Osteoblast (primary cell): ENCODE results near the gene CNOT9. TPM values are rescaled to one million over a fixed set of nuclear protein-coding genes. Genes with fewer than 3 reads are reported as not detected.
A peak's percentile ranks its signal among the peaks of the same experiment; 100 is the strongest.

ENCODE experiments used
- DNase-seq: peaks from one replicate; pipeline ENCODE4 v3.0.0; 2011; ENCODE audit warnings: low spot score, mixed read lengths; ENCODE audit not compliant: insufficient read length; ENCODE audit errors: missing footprints
- H2AFZ ChIP-seq: 2 replicates; pipeline ENCODE4 v1.6.0; 2011; ENCODE audit warnings: mild to moderate bottlenecking, low read length
- H3K27ac ChIP-seq: 2 replicates; pipeline ENCODE4 v1.5.1; 2011; ENCODE audit warnings: mild to moderate bottlenecking, low read depth, low read length, moderate library complexity
- H3K27me3 ChIP-seq: 2 replicates; pipeline ENCODE4 v1.6.0; 2012; ENCODE audit warnings: mild to moderate bottlenecking, control low read depth, inconsistent platforms, low read length, moderate library complexity; ENCODE audit not compliant: insufficient read depth
- H3K36me3 ChIP-seq: 2 replicates; pipeline ENCODE4 v1.5.1; 2011; ENCODE audit warnings: mild to moderate bottlenecking, low read length, control low read depth, moderate library complexity; ENCODE audit not compliant: insufficient read depth
- H3K4me1 ChIP-seq: 2 replicates; pipeline ENCODE4 v1.5.1; 2011; ENCODE audit warnings: mild to moderate bottlenecking, low read length, control low read depth, moderate library complexity; ENCODE audit not compliant: insufficient read depth
- H3K4me2 ChIP-seq: 2 replicates; pipeline ENCODE4 v1.6.0; 2011; ENCODE audit warnings: mild to moderate bottlenecking, low read length; ENCODE audit not compliant: insufficient read depth
- H3K4me3 ChIP-seq: fragments of 200-600 bp; sonication (generic); 3 replicates; pipeline ENCODE4 v1.5.1; 2012; ENCODE audit warnings: mild to moderate bottlenecking, low read length, inconsistent platforms; ENCODE audit not compliant: insufficient read depth
- H3K79me2 ChIP-seq: 2 replicates; pipeline ENCODE4 v1.6.0; 2012; ENCODE audit warnings: mild to moderate bottlenecking, low read length, control low read depth, inconsistent platforms; ENCODE audit not compliant: insufficient read depth
- H3K9me3 ChIP-seq: 2 replicates; pipeline ENCODE4 v1.5.1; 2011; ENCODE audit warnings: low read depth, low read length, control low read depth
- H4K20me1 ChIP-seq: 2 replicates; pipeline ENCODE4 v1.6.0; 2012; ENCODE audit warnings: mild to moderate bottlenecking, low read length, control low read depth; ENCODE audit not compliant: insufficient read depth
- small RNA-seq: library from RNA; depleted of rRNA; stranded (forward); fragments of <200 nt; gene quantifications from one replicate; pipeline ENCODE3, GENCODE V24; 2012
- total RNA-seq: library from RNA; depleted of rRNA; stranded (reverse); fragments of >200 nt; gene quantifications from 2 replicates; pipeline ENCODE4 v1.2.3, GENCODE V29; 2012
- TF ChIP-seq, protein P1 (sequence below): IDR thresholded peaks from 2 replicates; pipeline ENCODE4 v1.5.1; 2011; ENCODE audit warnings: mild to moderate bottlenecking, low read depth, low read length, moderate library complexity; ENCODE audit errors: extremely low read depth

Gene CNOT9
- total RNA-seq, 1 donor: 50.3 TPM

DNA sequence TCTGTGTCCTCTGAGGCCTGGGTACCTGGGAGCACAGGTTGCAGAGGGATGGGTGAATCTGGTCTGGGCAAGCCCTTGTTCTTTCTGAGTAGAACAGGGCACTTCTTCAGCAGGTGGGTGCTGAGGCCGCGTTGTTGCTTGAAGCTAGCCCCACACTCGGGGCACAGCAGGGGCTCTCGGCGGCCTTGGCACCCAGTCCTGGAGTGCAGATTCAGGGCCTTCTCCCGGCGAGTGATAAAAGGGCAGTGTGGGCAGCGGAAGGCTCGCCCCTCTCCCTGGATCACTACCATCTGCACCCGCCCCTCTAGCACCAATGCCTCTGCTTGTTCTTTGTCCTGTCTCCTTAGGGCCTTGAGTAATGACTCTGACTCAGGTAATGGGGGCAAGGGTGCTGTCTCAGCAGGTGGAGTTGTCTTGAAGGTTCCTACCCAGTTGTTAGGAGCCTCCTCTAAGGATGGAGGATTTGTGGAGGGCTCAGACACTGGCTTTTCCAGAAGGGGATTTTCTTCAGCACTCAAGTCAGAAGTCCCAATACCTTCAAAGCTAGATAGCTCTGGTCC, 75.2 kb downstream of the CNOT9 start:
- no peak overlapping the region for H2AFZ ChIP-seq
- no peaks in the 10 kb centered on the region for H3K9me3 ChIP-seq
- H3K27ac ChIP-seq: peak overlapping the region; percentile 87
- peaks cover 79% of the 10 kb centered on the region for H3K36me3 ChIP-seq
- H3K4me2 ChIP-seq: no peak overlapping the region
- no peak for DNase-seq
- no peak overlapping the region for H3K4me3 ChIP-seq
- TF ChIP-seq, protein P1, sequence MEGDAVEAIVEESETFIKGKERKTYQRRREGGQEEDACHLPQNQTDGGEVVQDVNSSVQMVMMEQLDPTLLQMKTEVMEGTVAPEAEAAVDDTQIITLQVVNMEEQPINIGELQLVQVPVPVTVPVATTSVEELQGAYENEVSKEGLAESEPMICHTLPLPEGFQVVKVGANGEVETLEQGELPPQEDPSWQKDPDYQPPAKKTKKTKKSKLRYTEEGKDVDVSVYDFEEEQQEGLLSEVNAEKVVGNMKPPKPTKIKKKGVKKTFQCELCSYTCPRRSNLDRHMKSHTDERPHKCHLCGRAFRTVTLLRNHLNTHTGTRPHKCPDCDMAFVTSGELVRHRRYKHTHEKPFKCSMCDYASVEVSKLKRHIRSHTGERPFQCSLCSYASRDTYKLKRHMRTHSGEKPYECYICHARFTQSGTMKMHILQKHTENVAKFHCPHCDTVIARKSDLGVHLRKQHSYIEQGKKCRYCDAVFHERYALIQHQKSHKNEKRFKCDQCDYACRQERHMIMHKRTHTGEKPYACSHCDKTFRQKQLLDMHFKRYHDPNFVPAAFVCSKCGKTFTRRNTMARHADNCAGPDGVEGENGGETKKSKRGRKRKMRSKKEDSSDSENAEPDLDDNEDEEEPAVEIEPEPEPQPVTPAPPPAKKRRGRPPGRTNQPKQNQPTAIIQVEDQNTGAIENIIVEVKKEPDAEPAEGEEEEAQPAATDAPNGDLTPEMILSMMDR: no peak
- no peaks in the 10 kb centered on the region for H3K27me3 ChIP-seq
- H3K4me1 ChIP-seq: peaks cover 10% of the 10 kb centered on the region
- H4K20me1 ChIP-seq: peaks cover 4% of the 10 kb centered on the region
- peaks cover 4% of the 10 kb centered on the region for H3K79me2 ChIP-seq

DNA sequence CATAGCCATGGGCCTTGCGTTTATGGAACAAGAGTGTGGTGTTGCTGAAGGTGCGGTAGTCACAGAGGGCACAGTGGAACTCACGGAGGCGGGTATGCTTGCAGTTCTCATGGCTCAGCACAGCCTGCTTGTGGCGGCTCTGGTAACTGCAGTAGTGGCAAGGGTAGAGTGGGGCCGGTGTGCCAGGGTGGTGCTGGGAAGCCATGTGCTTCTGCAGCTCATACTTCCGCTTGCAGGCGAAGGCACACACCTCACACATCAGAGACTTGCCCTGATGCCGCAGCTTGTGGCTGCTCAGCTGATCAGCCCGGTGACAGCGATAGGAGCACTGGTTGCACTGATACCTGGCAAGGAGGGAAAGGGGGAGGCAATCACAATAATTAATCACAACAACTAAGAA, 76.1 kb downstream of the CNOT9 start:
- TF ChIP-seq, protein P1: no peak
- DNase-seq: no peak
- H2AFZ ChIP-seq: no peak overlapping the region
- H3K4me3 ChIP-seq: no peak overlapping the region
- peaks cover 81% of the 10 kb centered on the region for H3K36me3 ChIP-seq
- peaks cover 10% of the 10 kb centered on the region for H3K4me1 ChIP-seq
- H4K20me1 ChIP-seq: peaks cover 4% of the 10 kb centered on the region
- no peaks in the 10 kb centered on the region for H3K27me3 ChIP-seq
- no peaks in the 10 kb centered on the region for H3K9me3 ChIP-seq
- peaks cover 4% of the 10 kb centered on the region for H3K79me2 ChIP-seq
- H3K4me2 ChIP-seq: no peak overlapping the region
- peak overlapping the region; percentile 87 for H3K27ac ChIP-seq

DNA sequence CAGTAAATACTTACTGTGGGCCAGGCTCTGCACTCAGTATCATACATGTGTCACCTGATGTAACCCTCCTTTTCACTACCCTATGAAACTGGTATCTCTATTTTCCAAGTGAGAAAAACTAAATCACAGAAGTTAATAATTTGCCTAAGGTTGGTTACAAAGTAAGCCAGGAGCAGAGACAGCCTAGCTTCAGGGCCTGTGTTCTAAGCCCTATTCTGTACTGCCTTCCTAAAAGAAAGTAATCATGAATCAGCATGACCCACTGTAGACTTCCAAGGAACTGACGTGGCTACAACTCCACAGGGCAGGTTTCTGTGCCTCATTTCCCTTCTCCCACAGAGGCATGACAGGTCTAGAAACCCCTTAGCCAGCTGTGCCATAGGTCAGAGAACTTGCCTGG, 76.5 kb downstream of the CNOT9 start:
- no peaks in the 10 kb centered on the region for H3K9me3 ChIP-seq
- no peak overlapping the region for H3K4me2 ChIP-seq
- peak; percentile 69 for DNase-seq
- H2AFZ ChIP-seq: no peak overlapping the region
- peaks cover 10% of the 10 kb centered on the region for H3K4me1 ChIP-seq
- H3K36me3 ChIP-seq: peaks cover 82% of the 10 kb centered on the region
- peak overlapping the region; percentile 87 for H3K27ac ChIP-seq
- H4K20me1 ChIP-seq: peaks cover 4% of the 10 kb centered on the region
- peaks cover 4% of the 10 kb centered on the region for H3K79me2 ChIP-seq
- TF ChIP-seq, protein P1: no peak
- no peak overlapping the region for H3K4me3 ChIP-seq
- no peaks in the 10 kb centered on the region for H3K27me3 ChIP-seq

Small RNAs within 50 kb of the gene (small RNA-seq; reads per million reads assigned to genes)
- not detected for gene RNU6-136P

Other genes starting within 250 kb of the CNOT9 start
- gene CATIP, start 212.0 kb upstream of the CNOT9 start, total RNA-seq: not detected in 2 replicates
- 0.29 and 0.36 TPM in 2 replicates for gene SLC11A1, start 186.6 kb upstream of the CNOT9 start, total RNA-seq
- gene CTDSP1, start 169.0 kb upstream of the CNOT9 start, total RNA-seq: 53.3 and 71.7 TPM in 2 replicates
- gene VIL1, start 149.7 kb upstream of the CNOT9 start, total RNA-seq: under 0.01 TPM in 1 of 2 replicates, not detected in the other
- gene USP37, start 488 bp upstream of the CNOT9 start, total RNA-seq: 12.4 and 15.2 TPM in 2 replicates
- 2.5 and 4.4 TPM in 2 replicates for gene PLCD4, start 39.1 kb downstream of the CNOT9 start, total RNA-seq
- gene ZNF142, start 90.8 kb downstream of the CNOT9 start, total RNA-seq: 14.8 and 16.8 TPM in 2 replicates
- 16.6 and 21.2 TPM in 2 replicates for gene BCS1L, start 90.8 kb downstream of the CNOT9 start, total RNA-seq
- gene RNF25, start 103.2 kb downstream of the CNOT9 start, total RNA-seq: 32.4 and 41.6 TPM in 2 replicates
- 25.7 and 30.6 TPM in 2 replicates for gene STK36, start 103.2 kb downstream of the CNOT9 start, total RNA-seq
- gene TTLL4, start 142.0 kb downstream of the CNOT9 start, total RNA-seq: 13.0 and 15.6 TPM in 2 replicates
- gene CYP27A1, start 213.3 kb downstream of the CNOT9 start, total RNA-seq: 21.2 and 25.0 TPM in 2 replicates